ENCODE results near the gene ANO10.

Gene ANO10

DNA sequence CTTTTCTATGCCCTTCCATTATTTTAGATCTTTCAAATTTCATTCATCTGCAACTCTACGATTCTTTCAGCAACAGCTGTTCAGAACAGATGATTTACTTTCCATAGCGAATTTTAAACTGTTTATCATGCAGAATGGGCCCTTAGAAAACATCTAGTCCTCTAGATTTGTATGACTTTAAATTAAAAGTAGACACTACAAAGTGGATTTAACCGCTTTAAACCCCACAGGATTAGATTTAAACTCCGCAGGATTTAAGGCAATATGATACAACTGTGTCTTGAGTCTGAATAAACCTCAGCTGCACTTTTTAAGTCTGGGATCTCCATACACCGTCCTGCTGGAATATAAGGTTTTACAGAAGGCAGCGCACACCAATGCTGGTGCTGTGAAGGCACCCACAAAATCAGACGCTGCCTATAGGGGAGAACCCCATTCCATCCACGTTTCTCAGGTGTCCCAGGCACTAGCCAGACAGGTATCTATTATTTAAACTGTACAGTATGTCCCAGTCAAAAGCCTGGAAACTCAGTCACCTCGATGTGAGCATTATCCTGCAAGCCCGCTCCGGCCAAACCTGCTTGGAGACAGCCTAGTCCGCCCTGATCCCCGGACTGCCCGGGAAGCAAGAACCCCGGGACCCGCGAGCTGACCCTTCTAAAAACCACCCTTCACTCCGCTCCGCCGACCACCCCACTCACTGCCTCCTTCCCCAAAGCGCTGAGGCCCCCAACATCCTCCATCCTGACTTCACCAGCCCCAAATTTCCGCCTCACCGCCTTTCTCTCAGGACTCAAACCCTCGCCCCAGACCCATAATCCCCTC lies 768 bp downstream of the ANO10 start:
- H4K20me1 ChIP-seq (ENCODE audit: insufficient read depth, low read length), result no peaks in the 10 kb centered on the region
- no peak for ATAC-seq (ENCODE audit: insufficient read depth, low read depth)

GRCh38 chr3:43619588-43619987 lies 2.2 kb downstream of the ANO10 start:
- Histone ChIP-seq H3K4me2 (ENCODE audit: insufficient read depth, low read length) (no peak overlapping the region), H4K20me1 (ENCODE audit: insufficient read depth, low read length) (no peaks in the 10 kb centered on the region), H3K79me2 (ENCODE audit: insufficient read depth, low read length) (no peaks in the 10 kb centered on the region), H3K9ac (ENCODE audit: low read depth, low read length) (no peak overlapping the region), H3K9me3 (ENCODE audit: insufficient read depth, low read length, severe bottlenecking) (no peaks in the 10 kb centered on the region), H3K4me1 (ENCODE audit: insufficient read depth, low read length) (peaks cover 19% of the 10 kb centered on the region), H3K36me3 (ENCODE audit: insufficient read depth, low read length) (no peaks in the 10 kb centered on the region), H3K27me3 (ENCODE audit: insufficient read depth, low read length, poor library complexity) (no peaks in the 10 kb centered on the region), H2AFZ (ENCODE audit: low read depth, low read length) (no peak overlapping the region), H3K4me3 (ENCODE audit: low read depth in 1 of 2, low read length in 2 of 2) (no peak overlapping the region), H3K27ac (ENCODE audit: low read length) (no peak overlapping the region)
- DNase-seq (no peak), ATAC-seq (ENCODE audit: insufficient read depth, low read depth) (no peak)
- TF ChIP-seq, protein P1, sequence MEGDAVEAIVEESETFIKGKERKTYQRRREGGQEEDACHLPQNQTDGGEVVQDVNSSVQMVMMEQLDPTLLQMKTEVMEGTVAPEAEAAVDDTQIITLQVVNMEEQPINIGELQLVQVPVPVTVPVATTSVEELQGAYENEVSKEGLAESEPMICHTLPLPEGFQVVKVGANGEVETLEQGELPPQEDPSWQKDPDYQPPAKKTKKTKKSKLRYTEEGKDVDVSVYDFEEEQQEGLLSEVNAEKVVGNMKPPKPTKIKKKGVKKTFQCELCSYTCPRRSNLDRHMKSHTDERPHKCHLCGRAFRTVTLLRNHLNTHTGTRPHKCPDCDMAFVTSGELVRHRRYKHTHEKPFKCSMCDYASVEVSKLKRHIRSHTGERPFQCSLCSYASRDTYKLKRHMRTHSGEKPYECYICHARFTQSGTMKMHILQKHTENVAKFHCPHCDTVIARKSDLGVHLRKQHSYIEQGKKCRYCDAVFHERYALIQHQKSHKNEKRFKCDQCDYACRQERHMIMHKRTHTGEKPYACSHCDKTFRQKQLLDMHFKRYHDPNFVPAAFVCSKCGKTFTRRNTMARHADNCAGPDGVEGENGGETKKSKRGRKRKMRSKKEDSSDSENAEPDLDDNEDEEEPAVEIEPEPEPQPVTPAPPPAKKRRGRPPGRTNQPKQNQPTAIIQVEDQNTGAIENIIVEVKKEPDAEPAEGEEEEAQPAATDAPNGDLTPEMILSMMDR (IDR thresholded peaks at IDR 0.05; ENCODE audit: borderline replicate concordance, extremely low read depth, low read length, poor library complexity, severe bottlenecking), result no peak
- no peak for TF ChIP-seq EZH2 (IDR thresholded peaks at IDR 0.05; ENCODE audit: borderline replicate concordance, low read depth, low read length, severe bottlenecking)

More for the DNA sequence above, 768 bp downstream of the ANO10 start:
- no peak for TF ChIP-seq EZH2 (IDR thresholded peaks at IDR 0.05; ENCODE audit: borderline replicate concordance, low read depth, low read length, severe bottlenecking)
- TF ChIP-seq, protein P1 (IDR thresholded peaks at IDR 0.05; ENCODE audit: borderline replicate concordance, extremely low read depth, low read length, poor library complexity, severe bottlenecking), result no peak
- Histone ChIP-seq H3K9me3 (ENCODE audit: insufficient read depth, low read length, severe bottlenecking) (no peaks in the 10 kb centered on the region), H3K4me2 (ENCODE audit: insufficient read depth, low read length) (peak overlapping the region; percentile 74), H3K79me2 (ENCODE audit: insufficient read depth, low read length) (no peaks in the 10 kb centered on the region), H3K27ac (ENCODE audit: low read length) (no peak overlapping the region), H3K36me3 (ENCODE audit: insufficient read depth, low read length) (no peaks in the 10 kb centered on the region), H2AFZ (ENCODE audit: low read depth, low read length) (peak overlapping the region; percentile 82), H3K4me3 (ENCODE audit: low read depth in 1 of 2, low read length in 2 of 2) (peak overlapping the region; percentile 36 to 57; a peak in 3 of 4 replicates), H3K9ac (ENCODE audit: low read depth, low read length) (peak overlapping the region; percentile 56), H3K4me1 (ENCODE audit: insufficient read depth, low read length) (peaks cover 19% of the 10 kb centered on the region), H3K27me3 (ENCODE audit: insufficient read depth, low read length, poor library complexity) (no peaks in the 10 kb centered on the region)
- no peak for DNase-seq

GRCh38 chr3:43618142-43618541 lies 3.7 kb downstream of the ANO10 start:
- Histone ChIP-seq H2AFZ (ENCODE audit: low read depth, low read length) (no peak overlapping the region), H3K9me3 (ENCODE audit: insufficient read depth, low read length, severe bottlenecking) (no peaks in the 10 kb centered on the region), H3K27me3 (ENCODE audit: insufficient read depth, low read length, poor library complexity) (no peaks in the 10 kb centered on the region), H3K4me1 (ENCODE audit: insufficient read depth, low read length) (peaks cover 16% of the 10 kb centered on the region), H3K36me3 (ENCODE audit: insufficient read depth, low read length) (no peaks in the 10 kb centered on the region), H3K79me2 (ENCODE audit: insufficient read depth, low read length) (no peaks in the 10 kb centered on the region), H4K20me1 (ENCODE audit: insufficient read depth, low read length) (no peaks in the 10 kb centered on the region), H3K9ac (ENCODE audit: low read depth, low read length) (no peak overlapping the region), H3K4me3 (ENCODE audit: low read depth in 1 of 2, low read length in 2 of 2) (no peak overlapping the region), H3K4me2 (ENCODE audit: insufficient read depth, low read length) (no peak overlapping the region), H3K27ac (ENCODE audit: low read length) (no peak overlapping the region)
- DNase-seq (no peak), ATAC-seq (ENCODE audit: insufficient read depth, low read depth) (no peak)
- no peak for TF ChIP-seq EZH2 (IDR thresholded peaks at IDR 0.05; ENCODE audit: borderline replicate concordance, low read depth, low read length, severe bottlenecking)
- TF ChIP-seq, protein P1 (IDR thresholded peaks at IDR 0.05; ENCODE audit: borderline replicate concordance, extremely low read depth, low read length, poor library complexity, severe bottlenecking), result no peak

All from DND-41 (cell line).